Keratinocyte (primary cell): Measurements from ENCODE around the gene SIDT2. TPM values are rescaled to one million over a fixed set of nuclear protein-coding genes. Genes with fewer than 3 reads are reported as not detected.

ENCODE experiments used
- DNase-seq: peaks from one replicate; pipeline ENCODE4 v3.0.0-alpha.2; 2011; ENCODE audit warnings: low read depth, missing footprints, low spot score
- FAIRE-seq: peaks from 2 replicates; lab custom pipeline; 2011; peaks lifted over from hg19 to GRCh38; lab: Jason Lieb, UNC
- H2AFZ ChIP-seq: 2 replicates; pipeline ENCODE4 v1.6.0; 2012; ENCODE audit warnings: low read length, control low read depth, inconsistent platforms; ENCODE audit not compliant: control insufficient read depth
- H3K27ac ChIP-seq: 2 replicates; pipeline ENCODE4 v1.5.1; 2011; ENCODE audit warnings: low read length; ENCODE audit not compliant: control insufficient read depth, insufficient read depth
- H3K27me3 ChIP-seq: 3 replicates; pipeline ENCODE4 v1.6.0; 2011; ENCODE audit warnings: low read length; ENCODE audit not compliant: control insufficient read depth, insufficient read depth; ENCODE audit errors: extremely low read depth
- H3K36me3 ChIP-seq, 2 experiments: 2 replicates in 1 of 2; 3 replicates in 1 of 2; pipeline ENCODE4 v1.5.1; 2011; ENCODE audit warnings: low read length in 2 of 2, mild to moderate bottlenecking in 1 of 2; ENCODE audit not compliant: control insufficient read depth in 2 of 2, insufficient read depth in 2 of 2; ENCODE audit errors: extremely low read depth in 1 of 2
- H3K4me1 ChIP-seq: 3 replicates; pipeline ENCODE4 v1.5.1; 2011; ENCODE audit warnings: low read length; ENCODE audit not compliant: control insufficient read depth, insufficient read depth; ENCODE audit errors: extremely low read depth
- H3K4me2 ChIP-seq: 3 replicates; pipeline ENCODE4 v1.6.0; 2011; ENCODE audit warnings: low read depth, low read length; ENCODE audit not compliant: control insufficient read depth, insufficient read depth; ENCODE audit errors: extremely low read depth
- H3K4me3 ChIP-seq, 3 experiments: fragments of 200-600 bp in 1 of 3; sonication (generic) in 1 of 3; 2 replicates in 2 of 3; 3 replicates in 1 of 3; pipeline ENCODE4 v1.5.1; 2011 to 2016; ENCODE audit warnings: low read length in 3 of 3, mild to moderate bottlenecking in 3 of 3, control low read depth in 2 of 3, inconsistent platforms in 1 of 3, low read depth in 1 of 3, mixed read lengths in 1 of 3, mixed run types in 1 of 3, moderate library complexity in 1 of 3; ENCODE audit not compliant: control insufficient read depth in 2 of 3, insufficient read depth in 2 of 3; ENCODE audit errors: extremely low read depth in 1 of 3
- H3K79me2 ChIP-seq: 2 replicates; pipeline ENCODE4 v1.6.0; 2012; ENCODE audit warnings: low read length; ENCODE audit not compliant: control insufficient read depth, insufficient read depth
- H3K9ac ChIP-seq: 3 replicates; pipeline ENCODE4 v1.6.0; 2011; ENCODE audit warnings: low read length; ENCODE audit not compliant: control insufficient read depth, insufficient read depth; ENCODE audit errors: extremely low read depth
- H3K9me1 ChIP-seq: 3 replicates; pipeline ENCODE4 v1.6.0; 2011; ENCODE audit warnings: low read length; ENCODE audit not compliant: control insufficient read depth, insufficient read depth; ENCODE audit errors: extremely low read depth
- H3K9me3 ChIP-seq: 2 replicates; pipeline ENCODE4 v1.5.1; 2012; ENCODE audit warnings: low read depth, low read length; ENCODE audit not compliant: control insufficient read depth
- H4K20me1 ChIP-seq: 3 replicates; pipeline ENCODE4 v1.6.0; 2011; ENCODE audit warnings: low read length; ENCODE audit not compliant: control insufficient read depth, insufficient read depth; ENCODE audit errors: extremely low read depth
- CTCF ChIP-seq, 3 experiments: IDR thresholded peaks in 1 of 3; conservative IDR thresholded peaks in 1 of 3; optimal IDR thresholded peaks in 1 of 3; 2 replicates in 2 of 3; 3 replicates in 1 of 3; pipeline versions ENCODE3 to v1.5.1; 2011; ENCODE audit warnings: low read length in 3 of 3, mild to moderate bottlenecking in 3 of 3, moderate library complexity in 2 of 3, control low read depth in 1 of 3, inconsistent platforms in 1 of 3; ENCODE audit not compliant: insufficient read depth in 2 of 3; ENCODE audit errors: extremely low read depth in 1 of 3
- EZH2 ChIP-seq: IDR thresholded peaks from one replicate; pipeline ENCODE4 v1.6.1; 2012; ENCODE audit warnings: inconsistent platforms, mild to moderate bottlenecking, low read length, moderate library complexity
- dilution Hi-C: fragments of 300-500 bp; cut with MboI; formaldehyde crosslinking; loops from one replicate; pipeline ENCODE4 v1.7.0; 2020; ENCODE audit warnings: low sequenced_read_pairs; ENCODE audit not compliant: extremely low pct_ligation_motif_present
- polyA plus RNA-seq, 5 experiments: library from polyadenylated mRNA; depleted of rRNA in 3 of 5; stranded (reverse) in 3 of 5; stranded (forward) in 1 of 5; unstranded in 1 of 5; fragments of >200 nt; gene quantifications; 1 replicate in 1 of 5; 2 replicates in 3 of 5; 3 replicates in 1 of 5; pipeline versions ENCODE4 v1.2.1 to v1.2.3, GENCODE V29; 2011 to 2012; ENCODE audit warnings: missing spikeins in 2 of 5, low read depth in 1 of 5, low replicate concordance in 1 of 5

The SIDT2 gene
- polyA plus RNA-seq, 1 donor (not counting 4 experiments of a cell fraction or from before 2014, with no cell fraction given), result 9.8 TPM

GRCh38 chr11:117187007-117187406 is 8.5 kb downstream of the SIDT2 start:
- H2AFZ ChIP-seq, result no peak overlapping the region
- dilution Hi-C loops, result no loop called here
- H3K9me1 ChIP-seq, result no peaks in the 10 kb centered on the region
- no peak overlapping the region for H3K4me3 ChIP-seq
- H3K9ac ChIP-seq, result no peak overlapping the region
- DNase-seq (no peak), FAIRE-seq (no peak)
- H3K27ac ChIP-seq, result no peak overlapping the region
- H3K27me3 ChIP-seq, result no peaks in the 10 kb centered on the region
- H3K4me1 ChIP-seq, result no peaks in the 10 kb centered on the region
- no peak for TF ChIP-seq EZH2
- TF ChIP-seq CTCF (optimal IDR thresholded peaks at IDR 0.05 in 1 of 3, IDR thresholded peaks at IDR 0.05 in 1 of 3, conservative IDR thresholded peaks at IDR 0.05 in 1 of 3; ENCODE audit: extremely low read depth in 1 of 3, insufficient read depth in 2 of 3, low read length in 3 of 3), result no peak
- H3K4me2 ChIP-seq, result no peak overlapping the region
- no peaks in the 10 kb centered on the region for H3K9me3 ChIP-seq
- peaks cover 11 to 32% of the 10 kb centered on the region in 2 experiments for H3K36me3 ChIP-seq
- H4K20me1 ChIP-seq, result no peaks in the 10 kb centered on the region
- no peaks in the 10 kb centered on the region for H3K79me2 ChIP-seq

GRCh38 chr11:117187428-117187798 is 8.9 kb downstream of the SIDT2 start:
- H4K20me1 ChIP-seq, result no peaks in the 10 kb centered on the region
- no peak overlapping the region for H2AFZ ChIP-seq
- H3K4me3 ChIP-seq, result no peak overlapping the region
- H3K4me2 ChIP-seq, result no peak overlapping the region
- no peaks in the 10 kb centered on the region for H3K79me2 ChIP-seq
- H3K27me3 ChIP-seq, result no peaks in the 10 kb centered on the region
- TF ChIP-seq CTCF (optimal IDR thresholded peaks at IDR 0.05 in 1 of 3, IDR thresholded peaks at IDR 0.05 in 1 of 3, conservative IDR thresholded peaks at IDR 0.05 in 1 of 3; ENCODE audit: extremely low read depth in 1 of 3, insufficient read depth in 2 of 3, low read length in 3 of 3) (no peak), EZH2 (no peak)
- H3K36me3 ChIP-seq, result peaks cover 9 to 33% of the 10 kb centered on the region in 2 experiments
- H3K9me3 ChIP-seq, result no peaks in the 10 kb centered on the region
- FAIRE-seq, result no peak
- H3K4me1 ChIP-seq, result no peaks in the 10 kb centered on the region
- H3K27ac ChIP-seq, result no peak overlapping the region
- no peak overlapping the region for H3K9ac ChIP-seq
- dilution Hi-C loops, result no loop called here
- H3K9me1 ChIP-seq, result no peaks in the 10 kb centered on the region
- DNase-seq, result no peak
